GM08714 (cell line): ENCODE data around the gene ARHGAP36.

Experiments used
- H3K4me3 ChIP-seq: fragments of 200-500 bp; sonication (Bioruptor generic); 2 replicates; pipeline ENCODE4 v1.5.1; 2014; ENCODE audit warnings: mild to moderate bottlenecking, low read length, inconsistent platforms
- ZNF274 ChIP-seq: IDR thresholded peaks from 2 replicates; pipeline ENCODE4 v1.6.1; 2012; ENCODE audit warnings: mild to moderate bottlenecking, low read depth, low read length

Gene ARHGAP36

GRCh38 chrX:131058136-131058868 lies at the start of gene ARHGAP36:
Gene ARHGAP36, plus strand, starts transcription at chrX:131058346. Its CDS starts 23,320 bp downstream, at chrX:131081666.
- H3K4me3 ChIP-seq, result no peak within 1 kb of the TSS
- no peak for TF ChIP-seq ZNF274

- TF ChIP-seq ZNF274, result no peak
- no peak overlapping the region for H3K4me3 ChIP-seq
Observed at GRCh38 chrX:131010186-131010585, 48.0 kb upstream of the ARHGAP36 start.

DNA sequence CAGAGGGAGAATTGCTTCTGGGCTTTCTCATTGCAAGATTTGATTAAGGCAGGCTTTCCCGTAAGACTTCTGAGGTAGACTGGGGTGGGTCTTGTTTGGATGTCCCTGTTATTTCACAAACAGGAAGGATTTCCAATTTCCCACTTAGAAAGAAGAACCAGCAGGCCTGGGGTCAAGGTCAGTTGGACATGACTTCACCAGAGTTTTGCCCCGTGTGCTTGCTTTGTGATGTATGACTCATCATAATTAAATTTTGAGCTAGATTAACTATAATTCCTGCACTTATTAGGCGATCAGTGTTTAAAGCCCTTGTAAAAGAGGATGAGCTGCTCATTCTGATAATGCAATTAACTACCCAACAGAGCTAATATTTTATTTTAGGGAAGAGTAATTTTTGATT lies 32.8 kb upstream of the ARHGAP36 start:
- H3K4me3 ChIP-seq, result no peak overlapping the region
- TF ChIP-seq ZNF274, result no peak

DNA sequence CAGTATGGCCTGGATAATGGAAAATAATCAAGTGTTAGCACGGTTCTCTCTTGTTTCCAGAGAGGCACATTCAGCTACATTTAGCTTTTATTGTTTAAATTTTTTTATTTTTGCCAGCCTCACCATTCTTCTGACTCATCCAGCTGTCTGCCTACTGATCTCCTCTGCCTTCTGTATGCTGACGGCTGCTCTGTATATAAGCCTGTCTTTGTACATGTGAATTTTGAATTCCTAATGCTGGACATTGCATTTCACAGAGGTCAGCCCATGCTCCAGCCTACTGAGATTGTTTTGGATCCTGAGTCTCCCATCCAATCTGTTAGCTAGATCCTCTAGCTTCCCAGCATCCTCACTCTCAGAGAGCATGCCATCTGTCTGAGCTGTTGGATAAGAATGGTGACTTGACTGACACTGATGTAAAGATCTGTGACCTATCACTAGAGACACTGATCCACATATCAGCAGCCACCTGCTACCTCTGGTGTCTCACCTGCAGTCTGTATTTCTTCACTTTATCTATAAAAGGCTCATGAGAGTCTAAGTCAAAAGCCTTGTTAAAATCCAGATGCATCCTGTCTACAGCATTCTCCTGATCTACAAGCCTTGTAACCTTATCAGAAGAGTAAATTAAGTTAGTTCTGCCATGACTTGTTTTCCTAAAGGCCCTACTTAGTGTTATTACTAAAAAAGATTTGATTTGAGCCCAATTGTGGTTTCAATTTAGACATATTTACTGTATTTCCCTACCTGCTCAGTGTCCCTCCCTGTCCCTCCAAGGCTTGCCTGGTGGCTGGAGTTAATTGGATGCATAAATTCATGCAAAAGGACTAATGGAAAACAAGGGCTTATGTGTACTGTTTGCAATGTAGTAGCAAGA lies 25.6 kb upstream of the ARHGAP36 start:
- TF ChIP-seq ZNF274, result no peak

DNA sequence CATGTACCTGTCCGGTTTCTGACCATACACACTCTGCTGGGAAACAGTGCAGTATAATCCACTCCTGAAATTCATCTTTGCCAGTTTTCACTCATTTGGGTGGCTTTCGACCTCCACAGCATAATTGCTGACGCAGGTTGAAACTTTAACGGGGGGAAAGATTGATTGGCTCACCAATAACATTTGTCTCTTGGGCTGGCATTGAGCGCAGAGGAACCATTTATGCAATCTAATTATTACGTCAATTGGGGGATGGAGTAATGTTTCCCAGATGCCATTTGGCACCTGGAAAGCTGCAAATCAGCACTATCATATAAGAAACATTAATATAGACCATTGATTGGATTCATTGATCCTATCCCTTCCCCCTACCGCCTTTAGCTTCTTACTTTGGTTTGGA lies 24.1 kb upstream of the ARHGAP36 start:
- TF ChIP-seq ZNF274, result no peak
- no peak overlapping the region for H3K4me3 ChIP-seq

More for the DNA sequence above, 25.6 kb upstream of the ARHGAP36 start:
- no peak overlapping the region for H3K4me3 ChIP-seq

DNA sequence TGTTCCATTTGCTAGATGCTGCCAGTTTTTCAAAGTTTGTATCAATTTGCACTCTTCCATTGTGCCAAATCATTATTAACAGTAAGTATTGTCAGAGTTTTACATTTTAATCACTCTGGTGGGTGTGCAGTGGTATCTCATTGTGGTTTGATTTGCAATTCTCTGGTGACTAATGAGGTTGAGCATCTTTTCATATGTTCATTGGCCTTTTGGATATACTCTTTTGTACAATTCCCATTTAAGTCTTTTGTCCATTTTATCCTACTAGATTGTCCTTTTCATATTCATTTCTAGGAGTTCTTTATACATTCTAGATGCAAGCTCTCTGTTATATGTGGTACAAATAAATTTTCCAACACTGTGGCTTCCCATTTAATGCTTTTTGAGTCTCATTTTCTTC lies 17.4 kb upstream of the ARHGAP36 start:
- TF ChIP-seq ZNF274, result no peak
- no peak overlapping the region for H3K4me3 ChIP-seq

DNA sequence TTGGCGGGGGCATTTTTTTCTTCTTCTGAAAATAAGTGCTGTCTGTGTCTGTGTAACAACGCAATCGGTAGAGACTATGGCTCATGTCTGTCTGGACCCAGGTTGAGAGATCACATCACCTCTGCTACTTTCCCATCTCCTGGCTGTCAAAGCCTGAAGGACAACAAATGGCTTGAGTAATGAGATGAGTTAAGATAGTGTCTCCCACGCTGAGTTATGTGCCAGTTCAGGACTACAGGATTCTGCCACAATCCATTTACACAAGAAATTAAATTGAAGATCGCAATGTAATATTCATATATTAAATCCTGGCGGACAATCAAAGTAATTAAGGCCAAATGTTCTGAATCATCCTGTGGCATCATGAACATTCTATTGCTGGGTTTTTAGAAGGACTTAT lies 16.5 kb upstream of the ARHGAP36 start:
- H3K4me3 ChIP-seq, result no peak overlapping the region
- TF ChIP-seq ZNF274, result no peak

GRCh38 chrX:131045726-131046125 lies 12.4 kb upstream of the ARHGAP36 start:
- H3K4me3 ChIP-seq, result no peak overlapping the region
- no peak for TF ChIP-seq ZNF274

GRCh38 chrX:131046596-131046995 lies 11.6 kb upstream of the ARHGAP36 start:
- no peak overlapping the region for H3K4me3 ChIP-seq

GRCh38 chrX:131047180-131047579 lies 11.0 kb upstream of the ARHGAP36 start:
- no peak overlapping the region for H3K4me3 ChIP-seq
- TF ChIP-seq ZNF274, result no peak

More at GRCh38 chrX:131046596-131046995, 11.6 kb upstream of the ARHGAP36 start:
- no peak for TF ChIP-seq ZNF274

DNA sequence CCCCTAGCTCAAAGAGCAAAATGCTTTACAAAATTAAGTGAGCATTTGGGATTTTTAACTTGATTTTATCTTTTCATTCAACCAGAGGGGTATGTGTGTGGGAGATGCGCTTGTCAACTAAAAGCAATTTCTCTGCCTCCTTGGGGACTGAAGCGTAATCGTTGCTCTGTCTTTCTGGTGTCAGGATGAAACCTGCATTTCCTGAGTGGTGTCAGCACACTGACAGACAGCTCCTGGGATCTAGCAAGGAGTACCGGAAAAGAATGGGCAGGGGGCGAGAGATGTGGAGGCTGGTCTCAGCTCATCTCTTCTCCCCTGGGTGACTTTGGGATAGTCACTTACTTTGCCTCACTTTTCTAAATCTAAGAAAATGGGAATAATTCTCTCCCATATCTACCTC lies 5.1 kb upstream of the ARHGAP36 start:
- no peak overlapping the region for H3K4me3 ChIP-seq
- no peak for TF ChIP-seq ZNF274

GRCh38 chrX:131054906-131055305 lies 3.2 kb upstream of the ARHGAP36 start:
- no peak overlapping the region for H3K4me3 ChIP-seq

DNA sequence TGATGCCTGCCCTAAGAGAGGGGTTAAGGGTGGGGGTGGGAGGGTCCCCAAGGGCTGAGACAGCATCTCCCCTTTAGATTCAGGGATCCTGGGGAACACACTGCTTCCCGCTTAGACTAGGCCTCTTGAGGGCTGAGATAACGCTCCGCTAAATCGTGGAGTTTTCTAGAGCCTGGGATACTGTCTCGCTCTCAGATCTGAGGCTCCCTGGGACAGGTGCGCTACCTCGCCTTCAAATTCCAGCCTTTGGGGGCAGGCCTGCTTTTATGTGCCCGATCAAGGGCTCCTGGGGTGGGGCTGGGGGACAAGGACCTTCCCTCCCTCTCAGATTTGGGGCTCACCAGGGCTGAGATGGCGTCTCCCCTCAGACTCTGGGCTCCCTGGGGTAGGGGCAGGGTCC lies 440 bp upstream of the ARHGAP36 start:
- H3K4me3 ChIP-seq, result no peak overlapping the region

More at GRCh38 chrX:131054906-131055305, 3.2 kb upstream of the ARHGAP36 start:
- TF ChIP-seq ZNF274, result no peak

DNA sequence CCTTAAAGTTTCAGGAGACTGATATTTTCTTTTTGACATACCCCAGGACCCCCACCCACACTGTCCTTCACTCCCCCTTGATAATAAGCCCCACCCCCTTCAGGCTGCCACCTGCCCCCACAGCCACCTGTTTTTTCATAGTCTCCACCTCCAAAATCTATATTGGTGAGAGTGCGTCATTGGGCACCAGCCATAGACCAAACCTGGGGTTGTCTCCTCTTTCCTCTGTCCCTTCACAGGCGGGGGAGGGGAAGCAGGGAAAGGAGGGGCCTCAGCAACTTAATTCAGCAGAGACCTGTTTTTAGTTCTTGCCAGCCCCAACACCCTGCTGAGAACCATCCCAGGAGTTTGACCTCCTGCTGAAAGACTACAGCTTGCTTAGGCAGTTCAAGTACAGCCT lies 1.1 kb downstream of the ARHGAP36 start:
- H3K4me3 ChIP-seq, result no peak overlapping the region

More for the DNA sequence above, 440 bp upstream of the ARHGAP36 start:
- no peak for TF ChIP-seq ZNF274

DNA sequence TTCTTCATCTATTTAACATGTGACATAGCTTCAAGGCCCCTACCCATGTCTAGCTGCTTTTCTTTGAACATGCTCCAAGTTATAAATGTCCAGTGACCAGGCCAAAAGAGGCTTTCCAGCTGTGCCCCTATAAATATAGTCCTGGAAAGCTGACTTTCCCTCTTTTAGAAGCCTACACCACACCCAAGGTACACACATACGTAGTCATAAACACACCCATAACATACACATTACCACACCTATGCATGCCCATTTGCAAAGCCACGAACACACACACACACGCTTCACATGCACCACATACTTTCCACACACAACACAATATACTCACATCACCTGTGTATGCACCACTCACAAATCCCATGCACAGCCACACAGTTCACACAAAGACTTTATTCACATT lies 2.0 kb downstream of the ARHGAP36 start:
- H3K4me3 ChIP-seq, result no peak overlapping the region
- TF ChIP-seq ZNF274, result no peak

More for the DNA sequence above, 1.1 kb downstream of the ARHGAP36 start:
- no peak for TF ChIP-seq ZNF274

GRCh38 chrX:131061306-131061705 lies 3.2 kb downstream of the ARHGAP36 start:
- no peak for TF ChIP-seq ZNF274
- no peak overlapping the region for H3K4me3 ChIP-seq
